Measurements from ENCODE around the gene DAND5.
A peak's percentile ranks its signal among the peaks of the same experiment; 100 is the strongest.

- peak; percentile 18; the same call in 1 of the 2 replicates for TF ChIP-seq CTCF (IDR thresholded peaks at IDR 0.05)
- TF ChIP-seq ZFX (IDR thresholded peaks at IDR 0.05; ENCODE audit: borderline replicate concordance) = no peak
Observed at GRCh38 chr19:13011653-13012389, 42.4 kb downstream of the DAND5 start.
